Esophagus muscularis mucosa (tissue), 3 donors: ENCODE measurements around the gene ABCC3.

Experiments
- CTCF ChIP-seq, 3 experiments: fragments of 200-600 bp in 2 of 3; fragments of 450-650 bp in 1 of 3; sonication (generic) in 2 of 3; IDR thresholded peaks; one replicate each; pipeline ENCODE4 v1.5.1; 2017 to 2019; ENCODE audit warnings: antibody characterized with exemption in 3 of 3, mild to moderate bottlenecking in 2 of 3, moderate library complexity in 1 of 3
- POLR2A ChIP-seq: fragments of 450-650 bp; IDR thresholded peaks from one replicate; pipeline ENCODE4 v1.6.1; 2017; ENCODE audit warnings: antibody characterized with exemption, moderate library complexity, mild to moderate bottlenecking, low read depth

GRCh38 chr17:50620237-50620636, 14.4 kb upstream of the ABCC3 start:
- TF ChIP-seq POLR2A, result no peak
- TF ChIP-seq CTCF (IDR thresholded peaks at IDR 0.05), result no peak
